ENCODE data around the gene BLACAT1. TPM values are rescaled to one million over a fixed set of nuclear protein-coding genes. Genes with fewer than 3 reads are reported as not detected.

Gene BLACAT1
- total RNA-seq, 2 experiments from 2014 or later = 0.06 to 0.15 TPM

- POLR2A ChIA-PET = no interaction called here
- CTCF ChIA-PET = interaction anchor here (1.1 to 1.3 kb wide), 2 partner anchors 13 to 38 kb away, joined by 3 to 4 read pairs; no protein-coding TSS in a partner anchor
These were observed 8.1 kb downstream of the BLACAT1 start for GRCh38 chr1:205447457-205448341.

GRCh38 chr1:205446828-205447227 lies 9.0 kb downstream of the BLACAT1 start:
- CTCF ChIA-PET = no interaction called here
- POLR2A ChIA-PET = no interaction called here

- CTCF ChIA-PET = interaction anchor here (1.0 to 1.4 kb wide), 2 partner anchors 15 to 40 kb away, joined by 3 read pairs; no protein-coding TSS in a partner anchor
- POLR2A ChIA-PET = no interaction called here
These were observed 10.3 kb downstream of the BLACAT1 start for GRCh38 chr1:205445646-205445935.

GRCh38 chr1:205444931-205445645 lies 10.8 kb downstream of the BLACAT1 start:
- ChIA-PET POLR2A (no interaction called here), CTCF (interaction anchor here (0.6 to 1.4 kb wide), 3 partner anchors 14 to 40 kb away, joined by 3 to 5 read pairs (median 3); no protein-coding TSS in a partner anchor)

GRCh38 chr1:205444300-205444930 lies 11.4 kb downstream of the BLACAT1 start:
- CTCF ChIA-PET = interaction anchor here (0.5 to 1.4 kb wide), 2 partner anchors 13 to 19 kb away, joined by 3 read pairs; no protein-coding TSS in a partner anchor
- POLR2A ChIA-PET = no interaction called here

- ChIA-PET POLR2A (no interaction called here), CTCF (interaction anchor here (0.5 to 1.4 kb wide), 3 partner anchors 12 to 19 kb away, joined by 3 to 4 read pairs (median 3); partner anchors contain the start of gene BLACAT1)
These were observed 12.1 kb downstream of the BLACAT1 start for GRCh38 chr1:205443585-205444299.

- ChIA-PET POLR2A (no interaction called here), CTCF (interaction anchor here (1.2 to 1.4 kb wide), 2 partner anchors 13 to 40 kb away, joined by 3 read pairs; partner anchors contain the start of gene BLACAT1)
These were observed 13.7 kb downstream of the BLACAT1 start for GRCh38 chr1:205442051-205442725.

- POLR2A ChIA-PET = interaction anchor here (0.8 to 0.9 kb wide), 2 partner anchors 8 to 14 kb away, joined by 3 to 6 read pairs; partner anchors contain the start of gene BLACAT1
- CTCF ChIA-PET = interaction anchor here (0.9 to 3.2 kb wide), 8 partner anchors 7 to 106 kb away, joined by 3 to 24 read pairs (median 4); no protein-coding TSS in a partner anchor
These were observed 14.2 kb downstream of the BLACAT1 start for GRCh38 chr1:205441716-205442050.

- ChIA-PET CTCF (interaction anchor here (0.9 to 3.2 kb wide), 9 partner anchors 8 to 106 kb away, joined by 3 to 24 read pairs (median 4); no protein-coding TSS in a partner anchor), POLR2A (interaction anchor here (0.6 to 0.9 kb wide), 3 partner anchors 8 to 15 kb away, joined by 3 to 6 read pairs (median 3); partner anchors contain the start of gene BLACAT1)
These were observed 14.6 kb downstream of the BLACAT1 start for GRCh38 chr1:205441318-205441633.

GRCh38 chr1:205440476-205441317 lies 15.1 kb downstream of the BLACAT1 start:
- ChIA-PET POLR2A (interaction anchor here (0.6 to 0.9 kb wide), 3 partner anchors 9 to 15 kb away, joined by 3 to 6 read pairs (median 3); partner anchors contain the start of gene BLACAT1), CTCF (interaction anchor here (0.9 to 3.2 kb wide), 9 partner anchors 8 to 105 kb away, joined by 3 to 24 read pairs (median 4); no protein-coding TSS in a partner anchor)

- CTCF ChIA-PET = interaction anchor here (0.9 to 3.2 kb wide), 5 partner anchors 9 to 152 kb away, joined by 3 to 24 read pairs (median 5); no protein-coding TSS in a partner anchor
- POLR2A ChIA-PET = no interaction called here
These were observed 15.7 kb downstream of the BLACAT1 start for GRCh38 chr1:205440121-205440475.

- POLR2A ChIA-PET = no interaction called here
- CTCF ChIA-PET = interaction anchor here (0.7 to 3.2 kb wide), 5 partner anchors 47 to 153 kb away, joined by 3 to 20 read pairs (median 3); no protein-coding TSS in a partner anchor
These were observed 17.4 kb downstream of the BLACAT1 start for GRCh38 chr1:205438213-205439158.

GRCh38 chr1:205437570-205437969 lies 18.3 kb downstream of the BLACAT1 start:
- CTCF ChIA-PET = interaction anchor here (2.6 kb wide), 1 partner anchor 48 kb away, joined by 11 read pairs; no protein-coding TSS in a partner anchor

GRCh38 chr1:205436776-205437410 lies 19.0 kb downstream of the BLACAT1 start:
- ChIA-PET CTCF (interaction anchor here (2.6 kb wide), 1 partner anchor 49 kb away, joined by 11 read pairs; no protein-coding TSS in a partner anchor), POLR2A (no interaction called here)

More at GRCh38 chr1:205437570-205437969, 18.3 kb downstream of the BLACAT1 start:
- POLR2A ChIA-PET = no interaction called here

Data from activated CD8-positive, alpha-beta memory T cell treated with anti-CD3 and anti-CD28 coated beads for 36 hours (primary cell).